ENCODE data around the gene PDE8B. TPM values are rescaled to one million over a fixed set of nuclear protein-coding genes. Genes with fewer than 3 reads are reported as not detected.

The PDE8B gene
- total and polyA plus RNA-seq, 2 donors (not counting 1 experiment from before 2014, with no cell fraction given) = 0.07 TPM; not detected in 1

DNA sequence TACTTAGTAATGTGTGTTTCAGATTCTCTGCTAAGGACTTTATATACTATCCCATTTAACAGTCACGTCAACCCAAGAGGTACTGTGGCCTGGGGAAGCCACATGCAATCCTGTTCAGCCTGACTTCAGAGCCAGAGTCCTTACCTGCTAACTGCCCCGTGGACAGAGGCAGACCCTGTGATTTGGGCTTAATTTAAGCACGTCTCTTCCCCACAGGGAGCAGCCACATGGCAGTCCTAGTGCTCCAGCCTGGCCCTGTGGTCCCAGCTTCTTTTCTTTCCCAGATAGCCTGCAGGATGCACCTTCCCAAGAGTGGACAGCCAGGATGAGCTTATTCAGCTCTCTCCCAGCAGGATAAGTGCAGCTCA, 71.5 kb downstream of the PDE8B start:
- Mint-ChIP-seq H3K4me1 (no peaks in the 10 kb centered on the region), H3K27ac (no peak overlapping the region), H3K4me3 (no peak overlapping the region), H3K27me3 (no peaks in the 10 kb centered on the region), H3K9me3 (ENCODE audit: insufficient read depth) (no peaks in the 10 kb centered on the region)
- H3K4me3 ChIP-seq (ENCODE audit: control extremely low read depth in 1 of 5, extremely low read depth in 1 of 5, insufficient read depth in 1 of 5, low read depth in 2 of 5, low read length in 4 of 5) = no peak overlapping the region
- ChIA-PET CTCF (no interaction called here), POLR2A (no interaction called here)
- ATAC-seq (ENCODE audit: low read depth) = no peak
- intact Hi-C loops (cut with micrococcal nuclease) = no loop called here
- no peak overlapping the region for H3K4me2 ChIP-seq (replicated peaks; ENCODE audit: low read depth, low read length, poor library complexity, severe bottlenecking)
- H3K27ac ChIP-seq (ENCODE audit: low read length in 2 of 2) = no peak overlapping the region
- no peak for TF ChIP-seq EZH2 (IDR thresholded peaks at IDR 0.05; ENCODE audit: borderline replicate concordance, insufficient read depth, low read depth, low read length, poor library complexity, severe bottlenecking)
- TF ChIP-seq, protein P1, sequence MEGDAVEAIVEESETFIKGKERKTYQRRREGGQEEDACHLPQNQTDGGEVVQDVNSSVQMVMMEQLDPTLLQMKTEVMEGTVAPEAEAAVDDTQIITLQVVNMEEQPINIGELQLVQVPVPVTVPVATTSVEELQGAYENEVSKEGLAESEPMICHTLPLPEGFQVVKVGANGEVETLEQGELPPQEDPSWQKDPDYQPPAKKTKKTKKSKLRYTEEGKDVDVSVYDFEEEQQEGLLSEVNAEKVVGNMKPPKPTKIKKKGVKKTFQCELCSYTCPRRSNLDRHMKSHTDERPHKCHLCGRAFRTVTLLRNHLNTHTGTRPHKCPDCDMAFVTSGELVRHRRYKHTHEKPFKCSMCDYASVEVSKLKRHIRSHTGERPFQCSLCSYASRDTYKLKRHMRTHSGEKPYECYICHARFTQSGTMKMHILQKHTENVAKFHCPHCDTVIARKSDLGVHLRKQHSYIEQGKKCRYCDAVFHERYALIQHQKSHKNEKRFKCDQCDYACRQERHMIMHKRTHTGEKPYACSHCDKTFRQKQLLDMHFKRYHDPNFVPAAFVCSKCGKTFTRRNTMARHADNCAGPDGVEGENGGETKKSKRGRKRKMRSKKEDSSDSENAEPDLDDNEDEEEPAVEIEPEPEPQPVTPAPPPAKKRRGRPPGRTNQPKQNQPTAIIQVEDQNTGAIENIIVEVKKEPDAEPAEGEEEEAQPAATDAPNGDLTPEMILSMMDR (IDR thresholded peaks at IDR 0.05) = no peak
- no peak overlapping the region for H3K9ac ChIP-seq (ENCODE audit: low read length)
- H3K9me3 ChIP-seq (ENCODE audit: control extremely low read depth in 1 of 3, control insufficient read depth in 2 of 3, insufficient read depth in 1 of 3, low read length in 2 of 3) = no peaks in the 10 kb centered on the region
- no peaks in the 10 kb centered on the region for H3K4me1 ChIP-seq (ENCODE audit: control insufficient read depth in 2 of 2, insufficient read depth in 2 of 2, low read length in 2 of 2)
- no peak for DNase-seq
- H3K79me2 ChIP-seq (ENCODE audit: control insufficient read depth, insufficient read depth, low read length) = no peaks in the 10 kb centered on the region
- H3K27me3 ChIP-seq (replicated peaks in 1 of 4; ENCODE audit: control extremely low read depth in 1 of 4, control insufficient read depth in 3 of 4, insufficient read depth in 4 of 4, low read length in 3 of 4) = no peaks in the 10 kb centered on the region
- WGBS (ENCODE audit: insufficient coverage) = 85% methylated on average over 3 of the region's 3 CpGs
- no peaks in the 10 kb centered on the region for H3K36me3 ChIP-seq (replicated peaks in 1 of 2; ENCODE audit: control extremely low read depth in 1 of 2, control insufficient read depth in 1 of 2, extremely low read depth in 1 of 2, insufficient read depth in 2 of 2, low read length in 1 of 2)
- no peaks in the 10 kb centered on the region for H4K20me1 ChIP-seq (ENCODE audit: control insufficient read depth, insufficient read depth, low read length, poor library complexity, severe bottlenecking)
- no peak overlapping the region for H2AFZ ChIP-seq (ENCODE audit: insufficient read depth, low read depth, low read length, poor library complexity, severe bottlenecking)

DNA sequence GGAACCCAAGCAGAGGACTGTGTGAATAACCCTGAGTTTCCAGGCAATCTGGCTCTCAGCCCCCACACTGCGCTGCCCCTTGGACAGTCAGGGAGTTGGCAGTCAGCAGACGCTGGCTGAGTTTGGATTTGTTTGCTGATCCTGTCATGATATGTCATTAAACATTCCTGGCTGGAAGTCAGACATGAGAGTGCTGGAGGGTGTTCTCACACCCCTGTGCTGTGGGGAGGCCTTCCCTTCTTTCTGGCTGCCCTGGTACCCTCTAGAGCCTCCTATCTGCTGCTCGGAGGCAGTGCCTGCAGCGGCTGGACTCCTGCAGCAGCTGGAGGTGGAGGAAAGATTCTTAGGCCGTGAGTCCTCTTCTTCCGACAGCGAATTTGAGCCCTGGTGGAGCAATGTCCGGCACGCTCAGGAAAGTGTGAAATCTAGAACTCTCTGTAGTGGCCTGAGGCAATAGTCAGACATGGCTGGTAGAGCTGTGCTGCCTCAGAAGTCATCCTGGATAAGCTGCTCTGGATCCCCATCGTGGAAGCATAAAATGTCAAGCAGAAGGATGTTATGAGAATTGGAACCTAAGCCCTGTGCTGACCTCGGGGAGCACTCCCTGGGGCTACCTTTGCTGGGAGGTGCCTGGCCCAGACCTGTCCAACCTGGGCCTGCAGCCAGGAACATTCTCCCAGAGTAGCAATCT, 72.0 kb downstream of the PDE8B start:
- H3K9ac ChIP-seq (ENCODE audit: low read length) = no peak overlapping the region
- intact Hi-C loops (cut with micrococcal nuclease) = no loop called here
- no peaks in the 10 kb centered on the region for H3K4me1 Mint-ChIP-seq
- H3K9me3 Mint-ChIP-seq (ENCODE audit: insufficient read depth) = no peaks in the 10 kb centered on the region
- H3K27ac ChIP-seq (ENCODE audit: low read length in 2 of 2) = no peak overlapping the region
- no peaks in the 10 kb centered on the region for H3K27me3 ChIP-seq (replicated peaks in 1 of 4; ENCODE audit: control extremely low read depth in 1 of 4, control insufficient read depth in 3 of 4, insufficient read depth in 4 of 4, low read length in 3 of 4)
- H4K20me1 ChIP-seq (ENCODE audit: control insufficient read depth, insufficient read depth, low read length, poor library complexity, severe bottlenecking) = no peaks in the 10 kb centered on the region
- H3K79me2 ChIP-seq (ENCODE audit: control insufficient read depth, insufficient read depth, low read length) = no peaks in the 10 kb centered on the region
- TF ChIP-seq, protein P1 (IDR thresholded peaks at IDR 0.05) = no peak
- TF ChIP-seq EZH2 (IDR thresholded peaks at IDR 0.05; ENCODE audit: borderline replicate concordance, insufficient read depth, low read depth, low read length, poor library complexity, severe bottlenecking) = no peak
- no peak overlapping the region for H3K27ac Mint-ChIP-seq
- H3K4me3 ChIP-seq (ENCODE audit: control extremely low read depth in 1 of 5, extremely low read depth in 1 of 5, insufficient read depth in 1 of 5, low read depth in 2 of 5, low read length in 4 of 5) = no peak overlapping the region
- no peak overlapping the region for H3K4me2 ChIP-seq (replicated peaks; ENCODE audit: low read depth, low read length, poor library complexity, severe bottlenecking)
- H3K36me3 ChIP-seq (replicated peaks in 1 of 2; ENCODE audit: control extremely low read depth in 1 of 2, control insufficient read depth in 1 of 2, extremely low read depth in 1 of 2, insufficient read depth in 2 of 2, low read length in 1 of 2) = no peaks in the 10 kb centered on the region
- ChIA-PET POLR2A (no interaction called here), CTCF (no interaction called here)
- DNase-seq (no peak), ATAC-seq (ENCODE audit: low read depth) (no peak)
- WGBS (ENCODE audit: insufficient coverage) = 93% methylated on average over 10 of the region's 11 CpGs
- H3K9me3 ChIP-seq (ENCODE audit: control extremely low read depth in 1 of 3, control insufficient read depth in 2 of 3, insufficient read depth in 1 of 3, low read length in 2 of 3) = no peaks in the 10 kb centered on the region
- H2AFZ ChIP-seq (ENCODE audit: insufficient read depth, low read depth, low read length, poor library complexity, severe bottlenecking) = no peak overlapping the region
- no peaks in the 10 kb centered on the region for H3K27me3 Mint-ChIP-seq
- H3K4me1 ChIP-seq (ENCODE audit: control insufficient read depth in 2 of 2, insufficient read depth in 2 of 2, low read length in 2 of 2) = no peaks in the 10 kb centered on the region
- H3K4me3 Mint-ChIP-seq = no peak overlapping the region
